Activated CD4-positive, alpha-beta T cell treated with anti-CD3 and anti-CD28 coated beads, Interleukin-10, Interleukin-2, amounts not matched to agents 100 ng/mL and 50 ng/mL, durations not matched to agents 16 hours and 8 hours (primary cell): ENCODE results near the gene DEK.

Experiments
- DNase-seq: peaks from one replicate; pipeline ENCODE4 v3.0.0-alpha.2; 2020

DEK gene

GRCh38 chr6:18264923-18265377 is 620 bp upstream of the DEK start:
- DNase-seq, result no peak

- DNase-seq, result peak; percentile 43
Observed at GRCh38 chr6:18263418-18264218, 712 bp downstream of the DEK start.

- DNase-seq, result peak; percentile 87
Observed at GRCh38 chr6:18262702-18263417, 1.5 kb downstream of the DEK start.

- DNase-seq, result no peak
Observed at GRCh38 chr6:18261877-18262276, 2.5 kb downstream of the DEK start.

- DNase-seq, result peak; percentile 55
Observed at GRCh38 chr6:18260448-18261106, 3.8 kb downstream of the DEK start.

- DNase-seq, result no peak
Observed at GRCh38 chr6:18259675-18260447, 4.5 kb downstream of the DEK start.

- no peak for DNase-seq
Observed at GRCh38 chr6:18254793-18255192, 9.5 kb downstream of the DEK start.

GRCh38 chr6:18253635-18254034 is 10.7 kb downstream of the DEK start:
- DNase-seq, result no peak

- DNase-seq, result no peak
Observed at GRCh38 chr6:18249271-18249670, 15.1 kb downstream of the DEK start.

- DNase-seq, result no peak
Observed at GRCh38 chr6:18248698-18249097, 15.6 kb downstream of the DEK start.

GRCh38 chr6:18247002-18247401 is 17.3 kb downstream of the DEK start:
- DNase-seq, result no peak

GRCh38 chr6:18246205-18246604 is 18.1 kb downstream of the DEK start:
- no peak for DNase-seq

- DNase-seq, result peak; percentile 72
Observed at GRCh38 chr6:18245642-18246041, 18.7 kb downstream of the DEK start.

GRCh38 chr6:18245079-18245478 is 19.3 kb downstream of the DEK start:
- DNase-seq, result no peak

GRCh38 chr6:18244251-18244650 is 20.1 kb downstream of the DEK start:
- DNase-seq, result no peak

GRCh38 chr6:18243302-18243893 is 20.9 kb downstream of the DEK start:
- DNase-seq, result peak; percentile 31

- peak; percentile 4 for DNase-seq
Observed at GRCh38 chr6:18242062-18242851, 22.1 kb downstream of the DEK start.

GRCh38 chr6:18241208-18242038 is 22.9 kb downstream of the DEK start:
- peak; percentile 39 for DNase-seq

- DNase-seq, result no peak
Observed at GRCh38 chr6:18240230-18240629, 24.1 kb downstream of the DEK start.

- no peak for DNase-seq
Observed at GRCh38 chr6:18237167-18237566, 27.2 kb downstream of the DEK start.

- DNase-seq, result no peak
Observed at GRCh38 chr6:18235524-18235923, 28.8 kb downstream of the DEK start.
